Measurements from ENCODE around the gene ZDHHC3. TPM values are rescaled to one million over a fixed set of nuclear protein-coding genes. Genes with fewer than 3 reads are reported as not detected.

The ZDHHC3 gene
- total RNA-seq, 1 donor from 2014 or later, result 63.7 TPM

DNA sequence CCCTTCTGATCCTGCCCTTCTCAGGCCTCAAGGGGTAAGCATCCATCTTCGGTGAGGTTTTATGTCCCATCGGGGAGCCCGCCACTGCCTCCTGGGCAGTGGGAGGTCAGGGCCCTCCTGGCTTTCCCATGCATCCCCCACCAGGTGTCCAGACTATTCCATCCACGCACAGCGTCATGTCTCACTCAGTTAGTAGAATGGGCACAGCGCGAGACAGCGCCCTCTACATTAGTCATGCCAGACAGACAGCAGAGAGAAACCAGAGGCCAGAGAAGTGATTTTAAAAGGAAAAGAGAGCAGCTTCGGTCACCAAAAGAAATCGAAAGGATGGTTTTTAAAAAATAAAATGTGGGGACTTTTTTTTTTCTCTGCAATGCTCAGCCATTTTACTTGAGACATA, 49.8 kb downstream of the ZDHHC3 start:
- Mint-ChIP-seq H3K36me3 (peaks cover 17% of the 10 kb centered on the region), H3K9me3 (no peaks in the 10 kb centered on the region), H3K4me3 (no peak overlapping the region), H3K27ac (no peak overlapping the region), H3K27me3 (ENCODE audit: low read depth) (no peaks in the 10 kb centered on the region), H3K4me1 (peaks cover 15% of the 10 kb centered on the region)
- TF ChIP-seq, protein P1, sequence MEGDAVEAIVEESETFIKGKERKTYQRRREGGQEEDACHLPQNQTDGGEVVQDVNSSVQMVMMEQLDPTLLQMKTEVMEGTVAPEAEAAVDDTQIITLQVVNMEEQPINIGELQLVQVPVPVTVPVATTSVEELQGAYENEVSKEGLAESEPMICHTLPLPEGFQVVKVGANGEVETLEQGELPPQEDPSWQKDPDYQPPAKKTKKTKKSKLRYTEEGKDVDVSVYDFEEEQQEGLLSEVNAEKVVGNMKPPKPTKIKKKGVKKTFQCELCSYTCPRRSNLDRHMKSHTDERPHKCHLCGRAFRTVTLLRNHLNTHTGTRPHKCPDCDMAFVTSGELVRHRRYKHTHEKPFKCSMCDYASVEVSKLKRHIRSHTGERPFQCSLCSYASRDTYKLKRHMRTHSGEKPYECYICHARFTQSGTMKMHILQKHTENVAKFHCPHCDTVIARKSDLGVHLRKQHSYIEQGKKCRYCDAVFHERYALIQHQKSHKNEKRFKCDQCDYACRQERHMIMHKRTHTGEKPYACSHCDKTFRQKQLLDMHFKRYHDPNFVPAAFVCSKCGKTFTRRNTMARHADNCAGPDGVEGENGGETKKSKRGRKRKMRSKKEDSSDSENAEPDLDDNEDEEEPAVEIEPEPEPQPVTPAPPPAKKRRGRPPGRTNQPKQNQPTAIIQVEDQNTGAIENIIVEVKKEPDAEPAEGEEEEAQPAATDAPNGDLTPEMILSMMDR (IDR thresholded peaks at IDR 0.05; ENCODE audit: unreplicated experiment), result no peak
- no peak for DNase-seq (ENCODE audit: low spot score in 2 of 2, unreplicated experiment in 2 of 2)

DNA sequence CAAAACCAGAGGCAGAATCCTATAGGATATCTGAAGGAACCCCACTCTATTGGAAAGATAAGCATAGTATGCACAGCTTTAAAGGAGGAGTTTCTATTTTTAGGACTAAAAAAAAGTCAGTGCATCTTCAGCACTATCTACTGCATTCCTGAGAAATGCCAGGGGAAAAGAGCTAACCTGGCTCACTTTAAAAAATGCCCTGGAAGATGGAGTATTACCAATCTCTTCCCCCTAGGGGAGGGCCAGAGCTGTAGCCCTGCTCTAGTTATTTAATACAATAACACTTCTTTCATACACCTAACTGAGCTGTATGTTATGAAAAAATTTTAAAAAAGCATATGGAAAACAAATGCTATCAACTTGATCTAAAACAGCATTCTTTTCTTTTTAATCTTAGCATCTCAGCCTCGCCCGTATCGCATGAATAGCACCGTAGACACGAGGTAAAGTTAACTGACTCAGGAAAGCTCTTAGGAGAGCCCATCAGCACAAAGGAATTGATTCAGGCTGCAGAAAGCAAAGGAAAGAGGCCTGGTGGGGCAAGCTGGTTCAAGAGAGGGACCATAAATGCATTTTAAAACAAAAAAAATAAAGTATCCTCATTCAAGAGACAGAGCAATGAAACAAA, 51.4 kb downstream of the ZDHHC3 start:
- no peak for DNase-seq (ENCODE audit: low spot score in 2 of 2, unreplicated experiment in 2 of 2)
- peaks cover 15% of the 10 kb centered on the region for H3K4me1 Mint-ChIP-seq
- TF ChIP-seq, protein P1 (IDR thresholded peaks at IDR 0.05; ENCODE audit: unreplicated experiment), result no peak

DNA sequence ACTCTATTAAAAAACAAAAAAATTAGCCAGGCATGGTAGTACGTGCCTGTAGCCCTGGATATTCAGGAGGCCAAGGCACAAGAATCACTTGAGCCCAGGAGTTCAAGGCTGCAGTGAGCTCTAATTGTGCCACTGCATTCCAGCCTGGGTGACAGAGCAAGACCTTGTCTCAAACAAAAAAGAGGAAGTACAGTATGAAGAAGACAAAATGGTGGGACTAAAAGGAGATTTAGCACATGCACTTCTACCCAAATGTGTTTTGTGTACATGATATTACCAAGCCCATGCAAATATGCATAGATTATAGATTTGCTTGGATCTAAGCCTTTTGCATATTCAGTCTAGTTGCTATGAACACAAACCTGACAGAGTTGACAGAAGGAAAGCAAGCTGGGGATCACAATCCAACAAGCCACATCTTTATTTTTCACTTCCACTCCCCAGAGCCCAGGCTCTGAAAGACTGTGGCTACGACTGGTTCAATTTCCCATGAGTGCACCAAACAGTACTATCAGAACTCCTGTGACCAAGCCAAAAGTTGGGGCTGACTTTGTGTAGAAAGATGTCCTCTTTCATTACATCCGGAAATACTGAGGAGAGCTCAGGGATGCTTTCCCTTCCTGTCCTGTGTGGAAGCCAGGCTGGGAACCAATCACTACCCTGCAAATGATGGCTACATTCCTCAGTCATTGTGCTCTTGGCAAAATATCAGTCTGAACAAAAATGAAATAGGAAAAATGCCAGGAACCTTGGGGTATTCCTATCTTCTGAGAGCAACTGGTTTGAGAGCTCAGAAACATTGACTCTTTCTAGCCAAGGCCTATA, 52.1 kb downstream of the ZDHHC3 start:
- no peak for DNase-seq (ENCODE audit: low spot score in 2 of 2, unreplicated experiment in 2 of 2)
- Mint-ChIP-seq H3K36me3 (peaks cover 17% of the 10 kb centered on the region), H3K27me3 (ENCODE audit: low read depth) (no peaks in the 10 kb centered on the region), H3K27ac (peak overlapping the region; percentile 76), H3K9me3 (no peaks in the 10 kb centered on the region), H3K4me1 (peaks cover 15% of the 10 kb centered on the region), H3K4me3 (no peak overlapping the region)
- TF ChIP-seq, protein P1 (IDR thresholded peaks at IDR 0.05; ENCODE audit: unreplicated experiment), result no peak

More for the DNA sequence above, 51.4 kb downstream of the ZDHHC3 start:
- Mint-ChIP-seq H3K36me3 (peaks cover 21% of the 10 kb centered on the region), H3K27me3 (ENCODE audit: low read depth) (no peaks in the 10 kb centered on the region), H3K4me3 (no peak overlapping the region), H3K27ac (peak overlapping the region; percentile 76), H3K9me3 (no peaks in the 10 kb centered on the region)

DNA sequence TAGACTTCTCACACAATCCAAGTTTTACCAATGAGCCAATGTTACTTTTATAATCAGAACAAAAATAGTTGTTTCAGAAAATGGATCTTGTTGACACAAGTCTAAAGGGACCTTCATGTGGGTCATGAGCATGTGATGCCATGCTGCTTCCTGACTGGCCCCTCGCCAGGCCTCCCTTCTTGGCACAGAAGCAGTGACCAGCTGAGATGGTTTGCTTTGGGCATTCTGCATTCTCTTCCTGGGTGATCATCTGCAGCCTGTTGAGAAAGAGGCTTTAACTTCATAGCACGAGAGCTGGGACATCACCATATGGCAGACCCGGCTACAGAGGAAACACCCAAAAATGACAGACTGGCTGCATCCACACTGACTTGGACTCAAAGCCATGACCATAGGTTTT, 55.9 kb downstream of the ZDHHC3 start:
- Mint-ChIP-seq H3K27me3 (ENCODE audit: low read depth) (no peaks in the 10 kb centered on the region), H3K36me3 (peaks cover 9% of the 10 kb centered on the region), H3K9me3 (no peaks in the 10 kb centered on the region), H3K4me1 (peaks cover 13% of the 10 kb centered on the region), H3K4me3 (no peak overlapping the region), H3K27ac (no peak overlapping the region)
- TF ChIP-seq, protein P1 (IDR thresholded peaks at IDR 0.05; ENCODE audit: unreplicated experiment), result no peak
- no peak for DNase-seq (ENCODE audit: low spot score in 2 of 2, unreplicated experiment in 2 of 2)

DNA sequence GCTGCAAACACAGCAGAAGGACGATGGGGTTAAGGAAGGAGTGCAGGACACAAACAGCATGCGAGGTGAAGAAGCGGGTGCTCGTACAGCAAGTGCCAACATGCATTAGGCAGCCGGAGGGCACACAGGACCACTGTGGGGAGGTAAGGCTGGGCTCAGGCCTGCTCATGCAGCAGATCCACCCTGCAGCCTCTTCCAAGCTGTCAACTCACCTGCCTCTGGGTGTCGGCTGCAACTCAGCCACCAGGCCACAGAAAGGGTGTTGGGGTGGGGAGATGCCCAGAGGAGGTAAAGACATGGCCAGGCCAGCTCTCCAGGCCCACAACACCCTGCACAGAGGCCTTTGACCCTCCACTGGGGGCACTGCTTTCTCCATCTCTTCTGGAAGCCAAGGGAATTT, 57.4 kb downstream of the ZDHHC3 start:
- H3K4me3 Mint-ChIP-seq, result no peak overlapping the region
- H3K27me3 Mint-ChIP-seq (ENCODE audit: low read depth), result no peaks in the 10 kb centered on the region
- no peak for DNase-seq (ENCODE audit: low spot score in 2 of 2, unreplicated experiment in 2 of 2)
- H3K36me3 Mint-ChIP-seq, result peaks cover 9% of the 10 kb centered on the region
- H3K27ac Mint-ChIP-seq, result no peak overlapping the region
- no peaks in the 10 kb centered on the region for H3K4me1 Mint-ChIP-seq
- no peaks in the 10 kb centered on the region for H3K9me3 Mint-ChIP-seq
- TF ChIP-seq, protein P1 (IDR thresholded peaks at IDR 0.05; ENCODE audit: unreplicated experiment), result no peak

Data from mesothelial cell of epicardium (in vitro differentiated cells).